IMR-90 (cell line): Measurements from ENCODE around the gene KCNH2. TPM values are rescaled to one million over a fixed set of nuclear protein-coding genes. Genes with fewer than 3 reads are reported as not detected.

ENCODE experiments used
- ATAC-seq: fragments of 200-7000 bp; cut with Tn5 transposase; 2 replicates; pipeline ENCODE4 v1.9.1; 2020; ENCODE audit warnings: low read depth, mild to moderate bottlenecking, moderate library complexity
- BruUV-seq: library from RNA; stranded (reverse); fragments of 400-500 nt; replicated peaks from 2 replicates; lab custom pipeline; 2021; lab: Mats Ljungman, UMichigan
- CTCF ChIA-PET: fragments of 300-600 bp; formaldehyde crosslinking; extraction: SDS; loops from one replicate; lab custom pipeline; 2021; ENCODE audit warnings: antibody characterized with exemption; lab: Yijun Ruan, JAX
- POLR2A ChIA-PET: fragments of 300-600 bp; sonication (Branson Sonifier 250); formaldehyde crosslinking; loops from one replicate; lab custom pipeline; 2022; ENCODE audit warnings: antibody characterized with exemption; ENCODE audit not compliant: unreplicated experiment; lab: Charles Lee
- DNase-seq: peaks from one replicate; pipeline ENCODE4 v3.0.0; 2013
- H2AFZ ChIP-seq: replicated peaks from 2 replicates; pipeline ENCODE3; 2013; ENCODE audit warnings: low read length, mild to moderate bottlenecking; ENCODE audit not compliant: poor library complexity
- H2AK5ac ChIP-seq: 2 replicates; pipeline ENCODE4 v1.6.1; 2013; ENCODE audit warnings: low read depth, low read length, inconsistent platforms
- H2AK9ac ChIP-seq: replicated peaks from 2 replicates; pipeline ENCODE3; 2013; ENCODE audit warnings: mild to moderate bottlenecking, low read depth, low read length, moderate library complexity; ENCODE audit not compliant: poor library complexity
- H2BK120ac ChIP-seq: 2 replicates; pipeline ENCODE4 v1.6.1; 2013; ENCODE audit warnings: low read depth, low read length, inconsistent platforms
- H2BK15ac ChIP-seq: 3 replicates; pipeline ENCODE4 v1.6.1; 2013; ENCODE audit warnings: low read depth, low read length, inconsistent platforms
- H2BK20ac ChIP-seq: 2 replicates; pipeline ENCODE4 v1.6.1; 2013; ENCODE audit warnings: low read depth, mild to moderate bottlenecking, inconsistent platforms, low read length, moderate library complexity
- H2BK5ac ChIP-seq: 2 replicates; pipeline ENCODE4 v1.6.1; 2013; ENCODE audit warnings: mild to moderate bottlenecking, low read depth, low read length, inconsistent platforms; ENCODE audit not compliant: poor library complexity, severe bottlenecking
- H3K14ac ChIP-seq: replicated peaks from 2 replicates; pipeline ENCODE4 v1.6.1; 2013; ENCODE audit warnings: low read depth, low read length, inconsistent platforms
- H3K18ac ChIP-seq: 2 replicates; pipeline ENCODE4 v1.6.1; 2013; ENCODE audit warnings: low read depth, low read length, control low read depth
- H3K23ac ChIP-seq: 2 replicates; pipeline ENCODE4 v1.6.1; 2013; ENCODE audit warnings: low read depth, low read length, inconsistent platforms
- H3K27ac ChIP-seq: 2 replicates; pipeline ENCODE4 v1.5.1; 2013; ENCODE audit warnings: mild to moderate bottlenecking, control low read depth, low read length; ENCODE audit not compliant: insufficient read depth
- H3K27me3 ChIP-seq: 2 replicates; pipeline ENCODE4 v1.6.1; 2013; ENCODE audit warnings: low read length; ENCODE audit not compliant: control insufficient read depth, insufficient read depth
- H3K36me3 ChIP-seq: 2 replicates; pipeline ENCODE4 v1.6.1; 2013; ENCODE audit warnings: low read length, mixed read lengths; ENCODE audit not compliant: control insufficient read depth, insufficient read depth
- H3K4ac ChIP-seq: 2 replicates; pipeline ENCODE4 v1.6.1; 2013; ENCODE audit warnings: low read depth, low read length, inconsistent platforms
- H3K4me1 ChIP-seq: 2 replicates; pipeline ENCODE4 v1.6.1; 2013; ENCODE audit warnings: low read length, mixed read lengths; ENCODE audit not compliant: control insufficient read depth, insufficient read depth
- H3K4me2 ChIP-seq: 2 replicates; pipeline ENCODE4 v1.6.1; 2013; ENCODE audit warnings: low read depth, mild to moderate bottlenecking, control low read depth, low read length, moderate library complexity
- H3K4me3 ChIP-seq: 2 replicates; pipeline ENCODE4 v1.5.1; 2013; ENCODE audit warnings: low read depth, mild to moderate bottlenecking, control low read depth, low read length, moderate library complexity; ENCODE audit not compliant: insufficient read depth
- H3K56ac ChIP-seq: 2 replicates; pipeline ENCODE4 v1.6.1; 2013; ENCODE audit warnings: low read length, inconsistent platforms; ENCODE audit not compliant: insufficient read depth; ENCODE audit errors: extremely low read depth
- H3K79me1 ChIP-seq, 2 experiments: 2 replicates each; pipeline ENCODE4 v1.6.1; 2013; ENCODE audit warnings: low read length in 2 of 2, inconsistent platforms in 1 of 2, low read depth in 1 of 2
- H3K9ac ChIP-seq: 2 replicates; pipeline ENCODE4 v1.6.1; 2013; ENCODE audit warnings: low read depth, low read length, control low read depth
- H3K9me1 ChIP-seq: 2 replicates; pipeline ENCODE4 v1.6.1; 2013; ENCODE audit warnings: low read length, inconsistent platforms; ENCODE audit not compliant: insufficient read depth
- H3K9me3 ChIP-seq: 2 replicates; pipeline ENCODE4 v1.6.1; 2013; ENCODE audit warnings: low read length; ENCODE audit not compliant: control insufficient read depth, insufficient read depth
- H4K20me1 ChIP-seq: 2 replicates; pipeline ENCODE4 v1.6.1; 2013; ENCODE audit warnings: low read length, inconsistent platforms; ENCODE audit not compliant: insufficient read depth
- H4K5ac ChIP-seq: 2 replicates; pipeline ENCODE4 v1.6.1; 2013; ENCODE audit warnings: mild to moderate bottlenecking, low read depth, low read length, control low read depth
- H4K8ac ChIP-seq, 2 experiments: 2 replicates each; pipeline ENCODE4 v1.6.1; 2013; ENCODE audit warnings: low read depth in 2 of 2, low read length in 2 of 2, control low read depth in 1 of 2, inconsistent platforms in 1 of 2
- H4K91ac ChIP-seq: 2 replicates; pipeline ENCODE4 v1.6.1; 2013; ENCODE audit warnings: low read depth, low read length, inconsistent platforms; ENCODE audit not compliant: insufficient read depth
- CEBPB ChIP-seq: IDR thresholded peaks from 2 replicates; pipeline ENCODE4 v1.6.1; 2012; ENCODE audit warnings: low read depth, low read length, improper control_type of control experiment
- CHD1 ChIP-seq: IDR thresholded peaks from 2 replicates; pipeline ENCODE4 v1.6.1; 2012; ENCODE audit warnings: low read depth, low read length, improper control_type of control experiment
- MAFK ChIP-seq: IDR thresholded peaks from 2 replicates; pipeline ENCODE4 v1.6.1; 2012; ENCODE audit warnings: low read depth, low read length, improper control_type of control experiment
- POLR2A ChIP-seq: IDR thresholded peaks from 2 replicates; pipeline ENCODE4 v1.6.1; 2012; ENCODE audit warnings: mild to moderate bottlenecking, low read depth, low read length
- RCOR1 ChIP-seq: IDR thresholded peaks from 2 replicates; pipeline ENCODE4 v1.6.1; 2012; ENCODE audit warnings: mild to moderate bottlenecking, low read length, improper control_type of control experiment; ENCODE audit not compliant: insufficient replicate concordance
- RFX5 ChIP-seq: IDR thresholded peaks from 2 replicates; pipeline ENCODE4 v1.8.0; 2012; ENCODE audit warnings: low read depth, mild to moderate bottlenecking, low read length, moderate library complexity
- WGBS, 2 experiments: methylation state at CpG; one replicate each; pipeline versions ENCODE4 v1.1.5 to v1.1.7; 2013; ENCODE audit warnings: missing lambda C conversion rate in 2 of 2; ENCODE audit not compliant: insufficient read length in 1 of 2; ENCODE audit errors: extremely low coverage in 2 of 2; 5-methylcytosine and 5-hydroxymethylcytosine counted together
- dilution Hi-C: fragments of 300-500 bp; cut with HindIII; formaldehyde crosslinking; loops from one replicate; pipeline ENCODE4 v1.14.3; 2018; ENCODE audit warnings: low sequenced_read_pairs; ENCODE audit not compliant: unreplicated experiment
- in situ Hi-C: fragments of 300-500 bp; cut with MboI; formaldehyde crosslinking; loops from 3 replicates; pipeline ENCODE4 v1.14.3; 2019; ENCODE audit warnings: low sequenced_read_pairs, inconsistent platforms, mixed read lengths
- intact Hi-C: fragments of 100-400 bp; cut with micrococcal nuclease; formaldehyde crosslinking; loops from 2 replicates; pipeline ENCODE4 v1.10.0; 2022
- polyA plus RNA-seq, 3 experiments: library from polyadenylated mRNA; depleted of rRNA; stranded (reverse); fragments of >200 nt; gene quantifications; 2 replicates each; pipeline ENCODE4 v1.2.3, GENCODE V29; 2012; ENCODE audit warnings: low replicate concordance in 1 of 3
- total RNA-seq: library from RNA; depleted of rRNA; stranded (reverse); fragments of >200 nt; gene quantifications from 2 replicates; pipeline ENCODE4 v1.2.3, GENCODE V29; 2012
- TF ChIP-seq, protein P1 (sequence below): fragments of 150-350 bp; IDR thresholded peaks from 2 replicates; pipeline ENCODE4 v1.6.1; 2017; ENCODE audit warnings: mild to moderate bottlenecking, antibody characterized with exemption, low read length, low read depth

The KCNH2 gene
- total and polyA plus RNA-seq, 2 of the 4 experiments (the other 2 are of a cell fraction) = 0.90 to 2.1 TPM

DNA sequence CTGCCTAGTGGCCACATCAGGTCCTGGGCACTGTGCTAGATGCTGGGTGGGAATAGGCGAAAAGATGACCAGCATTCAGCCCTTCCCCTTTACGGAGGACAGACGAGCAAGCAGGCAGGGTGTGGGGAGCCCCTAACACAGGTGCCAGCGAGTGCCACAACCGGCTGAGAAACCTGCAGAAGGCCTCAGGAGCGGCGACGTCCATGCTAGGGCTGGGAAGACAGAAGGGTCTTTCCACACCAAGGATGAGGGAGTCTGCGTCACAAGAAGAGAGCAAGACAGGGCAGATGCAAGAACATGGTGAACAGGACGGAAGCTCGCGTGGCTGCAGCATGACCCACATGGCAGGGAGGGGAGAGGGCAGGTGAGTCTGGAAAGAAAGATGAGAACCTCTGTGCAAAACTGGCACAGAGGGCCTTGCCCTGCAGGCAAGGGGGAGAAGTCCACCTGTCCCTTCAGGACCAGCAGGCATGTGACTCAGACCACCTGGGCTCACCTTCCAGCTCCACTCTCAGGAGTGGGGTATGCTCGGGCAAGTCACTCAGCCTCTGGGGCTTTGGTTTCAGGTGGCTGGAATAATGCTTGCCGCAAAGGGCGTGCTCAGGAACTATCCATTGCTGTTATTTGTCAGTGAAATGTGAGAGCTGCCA, 36.6 kb downstream of the KCNH2 start:
- Histone ChIP-seq H4K8ac (no peak overlapping the region), H4K91ac (no peak overlapping the region), H3K79me1 (no peaks in the 10 kb centered on the region), H3K4me1 (peaks cover 5% of the 10 kb centered on the region; the same call in 1 of the 2 replicates), H3K27ac (no peak overlapping the region), H3K4me3 (no peak overlapping the region), H4K5ac (no peak overlapping the region), H2AK5ac (no peak overlapping the region), H3K9me1 (0 out of 2 replicates have a peak, but pooled peaks cover 3% of the 10 kb centered on the region), H2BK20ac (no peak overlapping the region), H3K18ac (no peak overlapping the region), H2BK120ac (no peak overlapping the region), H3K9me3 (no peaks in the 10 kb centered on the region), H4K20me1 (no peaks in the 10 kb centered on the region), H3K9ac (no peak overlapping the region), H3K4ac (no peak overlapping the region), H3K36me3 (no peaks in the 10 kb centered on the region), H3K23ac (no peak overlapping the region), H3K56ac (no peak overlapping the region), H2BK15ac (no peak overlapping the region), H2BK5ac (no peak overlapping the region), H2AFZ (no peak overlapping the region), H2AK9ac (no peak overlapping the region), H3K14ac (no peak overlapping the region), H3K4me2 (no peak overlapping the region), H3K27me3 (no peaks in the 10 kb centered on the region)
- in situ Hi-C loops (no loop called here), dilution Hi-C loops (no loop called here), intact Hi-C loops (no loop called here)
- no peak for TF ChIP-seq MAFK
- TF ChIP-seq, protein P1, sequence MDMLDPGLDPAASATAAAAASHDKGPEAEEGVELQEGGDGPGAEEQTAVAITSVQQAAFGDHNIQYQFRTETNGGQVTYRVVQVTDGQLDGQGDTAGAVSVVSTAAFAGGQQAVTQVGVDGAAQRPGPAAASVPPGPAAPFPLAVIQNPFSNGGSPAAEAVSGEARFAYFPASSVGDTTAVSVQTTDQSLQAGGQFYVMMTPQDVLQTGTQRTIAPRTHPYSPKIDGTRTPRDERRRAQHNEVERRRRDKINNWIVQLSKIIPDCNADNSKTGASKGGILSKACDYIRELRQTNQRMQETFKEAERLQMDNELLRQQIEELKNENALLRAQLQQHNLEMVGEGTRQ = no peak
- no peak for TF ChIP-seq CHD1
- TF ChIP-seq CEBPB = no peak
- TF ChIP-seq RCOR1 = no peak
- no peak for TF ChIP-seq POLR2A
- no peak for TF ChIP-seq RFX5
- BruUV-seq = no TSS peak
- ATAC-seq = no peak
- ChIA-PET POLR2A (no interaction called here), CTCF (no interaction called here)
- no peak for DNase-seq
- 89% methylated on average over 6 of the region's 15 CpGs; no CpG with 5 or more reads in 1 of the 2 experiments for WGBS, 2 experiments
